Measurements from ENCODE around the gene MCCC1.

- no peak for TF ChIP-seq GATA2 (IDR thresholded peaks at IDR 0.05; ENCODE audit: low read depth, low read length)
- no peak for TF ChIP-seq GATA3 (IDR thresholded peaks at IDR 0.05; ENCODE audit: low read depth, low read length)
These were observed 131.8 kb downstream of the MCCC1 start for GRCh38 chr3:182967218-182968204.

Data from SH-SY5Y (cell line).